Kidney epithelial cell (primary cell): ENCODE measurements around the gene OSBPL9. TPM values are rescaled to one million over a fixed set of nuclear protein-coding genes. Genes with fewer than 3 reads are reported as not detected.
A peak's percentile ranks its signal among the peaks of the same experiment; 100 is the strongest.
"Not testable (repeated sequence)": the region's sequence is repeated elsewhere in the genome, so short reads cannot be mapped to it uniquely, and the experiment has no call there.

Experiments
- DNase-seq: peaks from one replicate; pipeline ENCODE4 v3.0.0-alpha.2; 2010; ENCODE audit warnings: low read depth
- H3K27me3 ChIP-seq: 2 replicates; pipeline ENCODE4 v1.6.0; 2011; ENCODE audit warnings: low read length; ENCODE audit not compliant: control insufficient read depth, insufficient read depth
- H3K36me3 ChIP-seq: 2 replicates; pipeline ENCODE4 v1.5.1; 2011; ENCODE audit warnings: low read length; ENCODE audit not compliant: control insufficient read depth, insufficient read depth
- H3K4me3 ChIP-seq: 2 replicates; pipeline ENCODE4 v1.5.1; 2011; ENCODE audit warnings: low read depth, mild to moderate bottlenecking, control low read depth, low read length
- CTCF ChIP-seq: IDR thresholded peaks from 2 replicates; pipeline ENCODE4 v1.5.1; 2011; ENCODE audit warnings: mild to moderate bottlenecking, moderate library complexity, low read length, control low read depth, inconsistent platforms; ENCODE audit not compliant: insufficient read depth, poor library complexity, severe bottlenecking
- total RNA-seq: library from RNA; depleted of rRNA; stranded (reverse); fragments of >200 nt; gene quantifications from 2 replicates; pipeline ENCODE4 v1.2.3, GENCODE V29; 2015

OSBPL9 gene
- total RNA-seq, 1 donor from 2014 or later, result 94.1 TPM

- peak; percentile 66 for DNase-seq
- Histone ChIP-seq H3K27me3 (no peaks in the 10 kb centered on the region), H3K4me3 (no peak overlapping the region), H3K36me3 (no peaks in the 10 kb centered on the region)
- no peak for TF ChIP-seq CTCF
Measured at GRCh38 chr1:51642739-51643142, 25.8 kb downstream of the OSBPL9 start.

- no peak for DNase-seq
- TF ChIP-seq CTCF, result no peak
- Histone ChIP-seq H3K27me3 (no peaks in the 10 kb centered on the region), H3K4me3 (no peak overlapping the region), H3K36me3 (no peaks in the 10 kb centered on the region)
Measured at GRCh38 chr1:51643362-51643761, 26.5 kb downstream of the OSBPL9 start.

- no peaks in the 10 kb centered on the region for H3K36me3 ChIP-seq
- no peak overlapping the region for H3K4me3 ChIP-seq
- DNase-seq, result no peak
- no peaks in the 10 kb centered on the region for H3K27me3 ChIP-seq
- no peak for TF ChIP-seq CTCF
Measured at GRCh38 chr1:51644020-51644419, 27.1 kb downstream of the OSBPL9 start.

- Histone ChIP-seq H3K27me3 (no peaks in the 10 kb centered on the region), H3K36me3 (no peaks in the 10 kb centered on the region), H3K4me3 (no peak overlapping the region)
- DNase-seq, result peak; percentile 43
- no peak for TF ChIP-seq CTCF
Measured at GRCh38 chr1:51644533-51645197, 27.8 kb downstream of the OSBPL9 start.

- H3K36me3 ChIP-seq, DNase-seq, H3K4me3 ChIP-seq, H3K27me3 ChIP-seq: not testable (repeated sequence)
Measured at GRCh38 chr1:51646592-51646991, 29.7 kb downstream of the OSBPL9 start.

GRCh38 chr1:51648180-51649109, 31.6 kb downstream of the OSBPL9 start:
- Histone ChIP-seq H3K27me3 (no peaks in the 10 kb centered on the region), H3K4me3 (no peak overlapping the region), H3K36me3 (no peaks in the 10 kb centered on the region)
- no peak for DNase-seq
- TF ChIP-seq CTCF, result no peak
